ENCODE data around the gene ACTR2.

ACTR2 gene

GRCh38 chr2:65281627-65282351 is 54.2 kb downstream of the ACTR2 start:
- DNase-seq = no peak

GRCh38 chr2:65282477-65283053 is 54.9 kb downstream of the ACTR2 start:
- no peak for DNase-seq

GRCh38 chr2:65287364-65287763 is 59.7 kb downstream of the ACTR2 start:
- no peak for DNase-seq

- DNase-seq = no peak
These were observed 63.8 kb downstream of the ACTR2 start for GRCh38 chr2:65291216-65292105.

GRCh38 chr2:65292106-65292400 is 64.4 kb downstream of the ACTR2 start:
- DNase-seq = no peak

GRCh38 chr2:65292461-65293011 is 64.9 kb downstream of the ACTR2 start:
- no peak for DNase-seq

GRCh38 chr2:65293376-65293775 is 65.7 kb downstream of the ACTR2 start:
- DNase-seq = no peak

- DNase-seq = no peak
These were observed 66.5 kb downstream of the ACTR2 start for GRCh38 chr2:65294136-65294535.

GRCh38 chr2:65294701-65295100 is 67.1 kb downstream of the ACTR2 start:
- DNase-seq = no peak

GRCh38 chr2:65296971-65297370 is 69.3 kb downstream of the ACTR2 start:
- DNase-seq = no peak

- no peak for DNase-seq
These were observed 69.9 kb downstream of the ACTR2 start for GRCh38 chr2:65297544-65297943.

GRCh38 chr2:65298089-65298488 is 70.5 kb downstream of the ACTR2 start:
- no peak for DNase-seq

- DNase-seq = no peak
These were observed 71.6 kb downstream of the ACTR2 start for GRCh38 chr2:65299246-65299645.

GRCh38 chr2:65300134-65300760 is 72.6 kb downstream of the ACTR2 start:
- no peak for DNase-seq

GRCh38 chr2:65300761-65301711 is 73.4 kb downstream of the ACTR2 start:
- no peak for DNase-seq

- DNase-seq = no peak
These were observed 78.3 kb downstream of the ACTR2 start for GRCh38 chr2:65305934-65306333.

- no peak for DNase-seq
These were observed 82.1 kb downstream of the ACTR2 start for GRCh38 chr2:65309699-65310098.

GRCh38 chr2:65311049-65311448 is 83.4 kb downstream of the ACTR2 start:
- no peak for DNase-seq

GRCh38 chr2:65311596-65311995 is 84.0 kb downstream of the ACTR2 start:
- DNase-seq = no peak

GRCh38 chr2:65313126-65313953 is 85.7 kb downstream of the ACTR2 start:
- DNase-seq = no peak

GRCh38 chr2:65313954-65314256 is 86.3 kb downstream of the ACTR2 start:
- DNase-seq = no peak

Measured in SIG-M5 (cell line).